NT2/D1 (cell line): ENCODE measurements around the gene MPPE1.

ENCODE experiments used
- SUZ12 ChIP-seq: IDR thresholded peaks from 2 replicates; pipeline ENCODE4 v1.6.1; 2011; ENCODE audit not compliant: insufficient read length, insufficient read depth; ENCODE audit errors: extremely low read depth
- YY1 ChIP-seq: IDR thresholded peaks from 2 replicates; pipeline ENCODE4 v1.6.1; 2011; ENCODE audit not compliant: insufficient read length, insufficient read depth
- ZNF274 ChIP-seq: IDR thresholded peaks from 2 replicates; pipeline ENCODE4 v1.6.1; 2011; ENCODE audit warnings: mild to moderate bottlenecking, low read depth, low read length

GRCh38 chr18:11859903-11860407 is 48.2 kb downstream of the MPPE1 start:
- TF ChIP-seq ZNF274 = no peak
- no peak for TF ChIP-seq YY1
- no peak for TF ChIP-seq SUZ12
